HCT116 (cell line): ENCODE data around the gene CD22. TPM values are rescaled to one million over a fixed set of nuclear protein-coding genes. Genes with fewer than 3 reads are reported as not detected.

Experiments used
- ATAC-seq: fragments of 200-7000 bp; cut with Tn5 transposase; 2 replicates; pipeline ENCODE4 v1.9.1; 2020; ENCODE audit warnings: mild to moderate bottlenecking, moderate library complexity
- Bru-seq: library from RNA; stranded (reverse); fragments of 400-500 nt; gene quantifications from one replicate; lab custom pipeline; 2021; lab: Mats Ljungman, UMichigan
- BruChase-seq, 2 experiments: library from RNA; stranded (reverse); fragments of 400-500 nt; gene quantifications; one replicate each; lab custom pipeline; 2021; lab: Mats Ljungman, UMichigan
- BruUV-seq: library from RNA; stranded (reverse); fragments of 400-500 nt; replicated peaks from 2 replicates; lab custom pipeline; 2021; lab: Mats Ljungman, UMichigan
- CTCF ChIA-PET: fragments of 300-600 bp; sonication (Branson Sonifier 250); formaldehyde crosslinking; loops from one replicate; lab custom pipeline; 2021; ENCODE audit warnings: antibody characterized with exemption; lab: Charles Lee
- POLR2A ChIA-PET: fragments of 300-600, 350-600 bp; sonication (Branson Sonifier 250); formaldehyde crosslinking; loops from one replicate; lab custom pipeline; 2021; ENCODE audit warnings: antibody characterized with exemption; lab: Charles Lee
- RAD21 ChIA-PET, 2 experiments: fragments of 300-600 bp; sonication (Branson Sonifier 250); formaldehyde crosslinking; loops; one replicate each; lab custom pipeline; 2023; ENCODE audit warnings: low total read pairs in 2 of 2; ENCODE audit not compliant: uncharacterized antibody in 2 of 2, unreplicated experiment in 2 of 2, low non-redundant PET in 1 of 2; lab: Charles Lee
- DNase-seq: peaks from one replicate; pipeline ENCODE4 v3.0.0-alpha.2; 2010; ENCODE audit warnings: low read depth, low spot score
- H2AFZ ChIP-seq: fragments of 200-600 bp; shearing (Covaris generic), sonication (generic); 2 replicates; pipeline ENCODE4 v1.6.1; 2017; ENCODE audit warnings: low read depth, mixed run types, mixed read lengths, antibody characterized with exemption, low read length; ENCODE audit not compliant: poor library complexity, severe bottlenecking
- H3K27ac ChIP-seq: 2 replicates; pipeline ENCODE4 v1.5.1; 2012; ENCODE audit warnings: low read depth, low read length
- H3K27me3 ChIP-seq: fragments of 200-600 bp; sonication (generic); 2 replicates; pipeline ENCODE4 v1.6.1; 2016; ENCODE audit warnings: mixed run types, low read length, mixed read lengths; ENCODE audit not compliant: insufficient read depth
- H3K36me3 ChIP-seq, 2 experiments: fragments of 200-500 bp in 1 of 2; fragments of 200-600 bp in 1 of 2; sonication (Bioruptor generic) in 1 of 2; sonication (generic) in 1 of 2; 2 replicates each; pipeline versions ENCODE4 v1.5.1 to v1.6.1; 2014 to 2016; ENCODE audit warnings: low read length in 2 of 2, inconsistent platforms in 1 of 2, mixed read lengths in 1 of 2, mixed run types in 1 of 2; ENCODE audit not compliant: insufficient read depth in 2 of 2, control insufficient read depth in 1 of 2
- H3K4me1 ChIP-seq, 2 experiments: fragments of 200-600 bp in 1 of 2; sonication (generic) in 1 of 2; 2 replicates each; pipeline versions ENCODE4 v1.5.1 to v1.6.1; 2012 to 2017; ENCODE audit warnings: low read length in 2 of 2, inconsistent platforms in 1 of 2, mild to moderate bottlenecking in 1 of 2, mixed read lengths in 1 of 2, mixed run types in 1 of 2, moderate library complexity in 1 of 2; ENCODE audit not compliant: insufficient read depth in 2 of 2, control insufficient read depth in 1 of 2
- H3K4me2 ChIP-seq: fragments of 200-600 bp; sonication (generic); 2 replicates; pipeline ENCODE4 v1.6.1; 2017; ENCODE audit warnings: mixed run types, low read length, mixed read lengths
- H3K4me3 ChIP-seq, 2 experiments: fragments of 200-600 bp in 1 of 2; sonication (generic) in 1 of 2; replicated peaks in 1 of 2; 2 replicates each; pipeline ENCODE4 v1.5.1; 2011 to 2016; ENCODE audit warnings: low read length in 2 of 2, control low read depth in 1 of 2, low read depth in 1 of 2, mild to moderate bottlenecking in 1 of 2, mixed read lengths in 1 of 2, mixed run types in 1 of 2
- H3K79me2 ChIP-seq: fragments of 200-600 bp; sonication (generic); 2 replicates; pipeline ENCODE4 v1.6.1; 2017; ENCODE audit warnings: mild to moderate bottlenecking, mixed run types, low read length, moderate library complexity, mixed read lengths; ENCODE audit not compliant: insufficient read depth
- H3K9ac ChIP-seq: fragments of 200-600 bp; sonication (generic); 2 replicates; pipeline ENCODE4 v1.6.1; 2016; ENCODE audit warnings: low read length, mixed read lengths
- H3K9me2 ChIP-seq: fragments of 200-600 bp; sonication (generic), shearing (Covaris generic); 2 replicates; pipeline ENCODE4 v1.6.1; 2017; ENCODE audit warnings: mixed run types, mild to moderate bottlenecking, moderate library complexity; ENCODE audit not compliant: insufficient read depth
- H3K9me3 ChIP-seq, 2 experiments: fragments of 200-500 bp in 1 of 2; fragments of 200-600 bp in 1 of 2; sonication (Bioruptor generic) in 1 of 2; sonication (generic) in 1 of 2; 2 replicates each; pipeline ENCODE4 v1.6.1; 2014 to 2017; ENCODE audit warnings: low read length in 2 of 2, mixed read lengths in 2 of 2, inconsistent platforms in 1 of 2, low read depth in 1 of 2, mild to moderate bottlenecking in 1 of 2, mixed run types in 1 of 2, moderate library complexity in 1 of 2; ENCODE audit not compliant: control insufficient read depth in 1 of 2, insufficient read depth in 1 of 2
- H4K20me1 ChIP-seq: fragments of 200-600 bp; sonication (generic), shearing (Covaris generic); 2 replicates; pipeline ENCODE4 v1.6.1; 2017; ENCODE audit warnings: mixed run types, mild to moderate bottlenecking, moderate library complexity; ENCODE audit not compliant: insufficient read depth
- CTCF ChIP-seq, 3 experiments: fragments of 200-600 bp in 1 of 3; sonication (generic) in 1 of 3; IDR thresholded peaks in 2 of 3; conservative IDR thresholded peaks in 1 of 3; 2 replicates each; pipeline ENCODE4 v1.5.1; 2012 to 2017; ENCODE audit warnings: low read depth in 2 of 3, low read length in 2 of 3, antibody characterized with exemption in 1 of 3, borderline replicate concordance in 1 of 3, control low read depth in 1 of 3, mild to moderate bottlenecking in 1 of 3, mixed read lengths in 1 of 3, mixed run types in 1 of 3, moderate library complexity in 1 of 3; ENCODE audit not compliant: insufficient read depth in 1 of 3
- POLR2A ChIP-seq: IDR thresholded peaks from 2 replicates; pipeline ENCODE4 v1.7.0; 2011; ENCODE audit warnings: borderline replicate concordance; ENCODE audit not compliant: insufficient read depth, insufficient read length; ENCODE audit errors: extremely low read depth
- POLR2AphosphoS5 ChIP-seq: IDR thresholded peaks from 2 replicates; pipeline ENCODE4 v1.6.1; 2011; ENCODE audit warnings: mild to moderate bottlenecking, low read depth, low read length, moderate library complexity
- REST ChIP-seq: IDR thresholded peaks from 2 replicates; pipeline ENCODE4 v1.6.1; 2012; ENCODE audit warnings: low read depth
- TCF7L2 ChIP-seq: IDR thresholded peaks from 2 replicates; pipeline ENCODE4 v1.7.0; 2011; ENCODE audit warnings: borderline replicate concordance, inconsistent platforms; ENCODE audit not compliant: insufficient read depth, insufficient read length; ENCODE audit errors: extremely low read depth
- YY1 ChIP-seq: IDR thresholded peaks from 2 replicates; pipeline ENCODE4 v1.6.1; 2011; ENCODE audit warnings: low read length, low read depth, moderate library complexity, mild to moderate bottlenecking; ENCODE audit not compliant: insufficient replicate concordance; ENCODE audit errors: extremely low read depth
- ZBTB33 ChIP-seq: IDR thresholded peaks from 2 replicates; pipeline ENCODE4 v1.6.1; 2011; ENCODE audit warnings: mild to moderate bottlenecking, low read length, moderate library complexity; ENCODE audit not compliant: insufficient replicate concordance; ENCODE audit errors: extremely low read depth
- ZFX ChIP-seq: fragments of 450-650 bp; IDR thresholded peaks from 2 replicates; pipeline ENCODE4 v1.6.1; 2017
- intact Hi-C: fragments of 100-400 bp; cut with micrococcal nuclease; formaldehyde crosslinking; loops from 2 replicates; pipeline ENCODE4 v1.10.0; 2022
- long read RNA-seq: library from polyadenylated mRNA; unstranded; transcript quantifications from one replicate; pipeline ENCODE4 v2.0.0, GENCODE V29; 2021; ENCODE audit not compliant: unreplicated experiment
- polyA plus RNA-seq: library from polyadenylated mRNA; unstranded; fragments of >200 nt; gene quantifications from 2 replicates; pipeline ENCODE4 v1.2.1, GENCODE V29; 2012; ENCODE audit warnings: missing spikeins
- total RNA-seq: library from RNA; stranded (reverse); gene quantifications from one replicate; pipeline ENCODE4 v1.2.1, GENCODE V29; 2021; ENCODE audit not compliant: unreplicated experiment

CD22 gene
- total RNA-seq (7.0 TPM), Bru-seq, nascent RNA (percentile 53 among the genes with signal in this experiment), BruChase-seq, experiment 1, labeled RNA remaining after a 6-hour chase (percentile 60 among the genes with signal in this experiment), BruChase-seq, experiment 2, labeled RNA remaining after a 2-hour chase (percentile 54 among the genes with signal in this experiment)
- polyA plus RNA-seq = 7.1 and 10.4 TPM in 2 replicates
- long read RNA-seq, partial matches to known transcripts = 1 of 5 reads
- long read RNA-seq, other reads (novel, unspliced or antisense) = 4 of 5 reads

GRCh38 chr19:35328851-35329285 lies at the start of gene CD22:
Gene CD22 (plus strand): TSS chr19:35329187. CDS start chr19:35332041, 2,854 bp downstream.
- ChIA-PET RAD21 (no interaction called here), POLR2A (interaction anchor here (1.2 kb wide), 1 partner anchor 10 kb away, joined by 3 read pairs; no protein-coding TSS in a partner anchor), CTCF (interaction anchor here (1.1 kb wide), 1 partner anchor 16 kb away, joined by 3 read pairs; no protein-coding TSS in a partner anchor)
- no peak within 1 kb of the TSS for H3K27ac ChIP-seq
- no peaks in the 10 kb centered on the region for H3K79me2 ChIP-seq
- H3K4me3 ChIP-seq = no peak within 1 kb of the TSS
- H3K27me3 ChIP-seq = no peaks in the 10 kb centered on the region
- no peak within 1 kb of the TSS for H3K9ac ChIP-seq
- H3K4me2 ChIP-seq = no peak within 1 kb of the TSS
- intact Hi-C loops = no loop called here
- no peaks in the 10 kb centered on the region for H3K9me3 ChIP-seq
- no TSS peak for BruUV-seq
- H4K20me1 ChIP-seq = no peaks in the 10 kb centered on the region
- no peak for DNase-seq
- peaks cover 2 to 6% of the 10 kb centered on the region in 2 experiments; a peak in 1 of 4 replicates for H3K4me1 ChIP-seq
- H3K9me2 ChIP-seq = no peaks in the 10 kb centered on the region
- ATAC-seq = no peak
- no peaks in the 10 kb centered on the region for H3K36me3 ChIP-seq
- no peak within 1 kb of the TSS for H2AFZ ChIP-seq
- TF ChIP-seq ZFX = no peak
- TF ChIP-seq REST = no peak
- no peak for TF ChIP-seq POLR2AphosphoS5
- TF ChIP-seq ZBTB33 = no peak
- no peak for TF ChIP-seq TCF7L2
- no peak for TF ChIP-seq CTCF (IDR thresholded peaks at IDR 0.05 in 2 of 3, conservative IDR thresholded peaks at IDR 0.05 in 1 of 3; ENCODE audit: borderline replicate concordance in 1 of 3, insufficient read depth in 1 of 3, low read depth in 2 of 3, low read length in 2 of 3)
- TF ChIP-seq POLR2A = no peak
- TF ChIP-seq YY1 = no peak
